Urinary bladder (tissue), 4 donors: Measurements from ENCODE around the gene ACBD5. TPM values are rescaled to one million over a fixed set of nuclear protein-coding genes. Genes with fewer than 3 reads are reported as not detected.
A peak's percentile ranks its signal among the peaks of the same experiment; 100 is the strongest.

Source experiments
- DNase-seq: peaks from one replicate; pipeline ENCODE4 v3.0.0-alpha.2; 2015; ENCODE audit errors: extremely low spot score
- H3K27ac ChIP-seq: one replicate; pipeline ENCODE4 v1.5.1; 2013; ENCODE audit warnings: low read depth, mild to moderate bottlenecking, moderate library complexity
- H3K36me3 ChIP-seq: one replicate; pipeline ENCODE4 v1.6.1; 2013; ENCODE audit warnings: mild to moderate bottlenecking, moderate library complexity; ENCODE audit not compliant: insufficient read depth
- H3K4me1 ChIP-seq: one replicate; pipeline ENCODE4 v1.6.1; 2013; ENCODE audit warnings: mild to moderate bottlenecking, moderate library complexity; ENCODE audit not compliant: insufficient read depth
- H3K4me3 ChIP-seq: one replicate; pipeline ENCODE4 v1.5.1; 2013; ENCODE audit warnings: low read depth, low read length
- WGBS: extraction: QIAGEN DNeasy Blood & Tissue Kit; methylation state at CpG from one replicate; pipeline ENCODE4 v1.1.7; 2013; 5-methylcytosine and 5-hydroxymethylcytosine counted together
- polyA plus RNA-seq: library from polyadenylated mRNA; stranded (reverse); fragments of 200-250 nt; gene quantifications from one replicate; pipeline ENCODE4 v1.2.3, GENCODE V29; 2013
- small RNA-seq: library from RNA; depleted of rRNA; stranded (forward); fragments of <200 nt; gene quantifications from one replicate; pipeline ENCODE3, GENCODE V24; 2014
- total RNA-seq: library from RNA; depleted of rRNA; stranded (reverse); fragments of >200 nt; gene quantifications from one replicate; pipeline ENCODE4 v1.2.3, GENCODE V29; 2014
- donor health status: healthy with polysubstance abuse.
- donor health status: healthy.

ACBD5 gene
- total and polyA plus RNA-seq, 2 donors: 12.7 to 24.9 TPM

- Histone ChIP-seq H3K4me3 (peak overlapping the region; percentile 85), H3K36me3 (no peaks in the 10 kb centered on the region), H3K27ac (no peak overlapping the region), H3K4me1 (peaks cover 2% of the 10 kb centered on the region)
- 4% methylated on average over 6 of the region's 6 CpGs for WGBS
- DNase-seq: no peak
Observed at GRCh38 chr10:27153329-27153728, 87.3 kb downstream of the ACBD5 start.

DNA sequence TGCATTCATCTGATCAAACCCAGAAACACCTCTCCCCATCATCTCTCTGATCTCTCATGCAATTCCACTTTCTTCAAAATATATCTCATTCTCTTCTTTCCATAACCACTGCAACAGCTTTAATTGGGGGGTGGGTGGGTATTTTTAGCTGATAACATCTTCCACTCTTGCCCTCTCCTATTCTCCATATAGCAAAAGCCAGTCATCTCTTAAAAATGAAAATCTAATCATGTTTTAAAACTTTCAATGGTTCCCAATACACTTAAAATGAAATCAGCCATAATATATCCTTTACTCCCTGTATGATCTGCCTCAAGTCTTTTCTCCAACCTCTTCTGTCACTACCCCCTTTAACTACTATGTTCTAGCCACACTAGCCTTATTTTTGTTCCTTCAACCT, 87.9 kb downstream of the ACBD5 start:
- DNase-seq: no peak
- H3K4me3 ChIP-seq: peak overlapping the region; percentile 6
- peaks cover 2% of the 10 kb centered on the region for H3K4me1 ChIP-seq
- H3K36me3 ChIP-seq: no peaks in the 10 kb centered on the region
- H3K27ac ChIP-seq: no peak overlapping the region

GRCh38 chr10:27150261-27150660, 90.3 kb downstream of the ACBD5 start:
- Histone ChIP-seq H3K4me1 (peaks cover 2% of the 10 kb centered on the region), H3K36me3 (no peaks in the 10 kb centered on the region), H3K4me3 (no peak overlapping the region), H3K27ac (no peak overlapping the region)
- WGBS: 82% methylated on average over 1 of the region's 1 CpG
- DNase-seq: no peak

- Histone ChIP-seq H3K4me1 (no peaks in the 10 kb centered on the region), H3K4me3 (no peak overlapping the region), H3K36me3 (no peaks in the 10 kb centered on the region), H3K27ac (no peak overlapping the region)
- DNase-seq: no peak
- 84% methylated on average over 5 of the region's 5 CpGs for WGBS
Observed at GRCh38 chr10:27147701-27148100, 92.9 kb downstream of the ACBD5 start.

DNA sequence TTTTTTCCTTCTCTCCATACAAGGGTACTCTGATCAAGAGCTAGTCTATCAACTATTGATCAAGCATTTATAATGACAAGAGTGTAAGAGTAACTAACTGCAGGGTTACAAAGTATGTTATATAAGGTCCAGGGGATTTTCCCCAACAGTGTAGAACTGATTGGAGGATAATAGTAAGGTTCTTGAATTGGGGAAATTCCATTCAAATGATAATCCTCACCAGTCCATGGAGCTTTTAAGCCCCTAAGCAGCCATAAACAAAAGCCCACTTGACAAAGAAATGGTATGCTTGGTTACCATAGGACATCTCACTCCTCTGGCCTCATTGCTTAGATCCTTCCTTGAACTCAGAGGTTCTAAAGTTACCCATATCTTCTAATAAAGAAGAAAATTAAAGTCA, 94.7 kb downstream of the ACBD5 start:
- no peaks in the 10 kb centered on the region for H3K36me3 ChIP-seq
- H3K27ac ChIP-seq: no peak overlapping the region
- no peak for DNase-seq
- H3K4me1 ChIP-seq: no peaks in the 10 kb centered on the region
- no peak overlapping the region for H3K4me3 ChIP-seq

Small RNAs within 50 kb of the gene (small RNA-seq; reads per million reads assigned to genes)
- gene RNU2-24P (0.30 reads per million, percentile 9 among the genes with 10 or more reads in this experiment), gene RNU7-12P (not detected)

Other genes starting within 250 kb of the ACBD5 start
- gene ANKRD26, start 140.3 kb downstream of the ACBD5 start, total RNA-seq: 30.3 TPM
- 2.5 TPM for gene ANKRD26, start 140.3 kb downstream of the ACBD5 start, polyA plus RNA-seq
- 127 TPM for gene YME1L1, start 86.4 kb downstream of the ACBD5 start, total RNA-seq
- gene YME1L1, start 86.4 kb downstream of the ACBD5 start, polyA plus RNA-seq: 53.4 TPM
- 20.6 TPM for gene MASTL, start 85.4 kb downstream of the ACBD5 start, total RNA-seq
- 4.8 TPM for gene MASTL, start 85.4 kb downstream of the ACBD5 start, polyA plus RNA-seq